Parathyroid adenoma (tissue), 2 donors: ENCODE measurements around the gene OLFML1.

Source experiments
- H2AFZ ChIP-seq: fragments of 300-600 bp; sonication (generic); one replicate; pipeline ENCODE4 v1.7.0; 2017; ENCODE audit warnings: antibody characterized with exemption, mild to moderate bottlenecking
- H3K27ac ChIP-seq: fragments of 300-600 bp; sonication (generic); one replicate; pipeline ENCODE4 v1.7.0; 2017
- H3K27me3 ChIP-seq: fragments of 300-600 bp; sonication (generic); one replicate; pipeline ENCODE4 v1.7.0; 2017; ENCODE audit warnings: low read length; ENCODE audit not compliant: control insufficient read depth, insufficient read depth
- H3K36me3 ChIP-seq: fragments of 300-600 bp; sonication (generic); one replicate; pipeline ENCODE4 v1.7.0; 2017; ENCODE audit warnings: low read length; ENCODE audit not compliant: control insufficient read depth, insufficient read depth
- H3K4me1 ChIP-seq: fragments of 300-600 bp; sonication (generic); one replicate; pipeline ENCODE4 v1.7.0; 2017; ENCODE audit warnings: control low read depth
- H3K4me2 ChIP-seq: fragments of 300-600 bp; sonication (generic); one replicate; pipeline ENCODE4 v1.7.0; 2017; ENCODE audit warnings: low read length
- H3K4me3 ChIP-seq: fragments of 300-600 bp; sonication (generic); one replicate; pipeline ENCODE4 v1.7.0; 2017; ENCODE audit warnings: low read depth, low read length
- H3K79me2 ChIP-seq: fragments of 300-600 bp; sonication (generic); one replicate; pipeline ENCODE4 v1.7.0; 2017; ENCODE audit warnings: control low read depth
- H3K9ac ChIP-seq: fragments of 300-600 bp; sonication (generic); one replicate; pipeline ENCODE4 v1.7.0; 2017; ENCODE audit warnings: mild to moderate bottlenecking
- H3K9me3 ChIP-seq: fragments of 300-600 bp; sonication (generic); one replicate; pipeline ENCODE4 v1.7.0; 2017; ENCODE audit warnings: low read length; ENCODE audit not compliant: control insufficient read depth
- TF ChIP-seq, protein P1 (sequence below): fragments of 300-600 bp; sonication (generic); IDR thresholded peaks from one replicate; pipeline ENCODE4 v1.7.0; 2017; ENCODE audit warnings: antibody characterized with exemption, mild to moderate bottlenecking
- donor health status: primary hyperparathyroidism.

Gene OLFML1

DNA sequence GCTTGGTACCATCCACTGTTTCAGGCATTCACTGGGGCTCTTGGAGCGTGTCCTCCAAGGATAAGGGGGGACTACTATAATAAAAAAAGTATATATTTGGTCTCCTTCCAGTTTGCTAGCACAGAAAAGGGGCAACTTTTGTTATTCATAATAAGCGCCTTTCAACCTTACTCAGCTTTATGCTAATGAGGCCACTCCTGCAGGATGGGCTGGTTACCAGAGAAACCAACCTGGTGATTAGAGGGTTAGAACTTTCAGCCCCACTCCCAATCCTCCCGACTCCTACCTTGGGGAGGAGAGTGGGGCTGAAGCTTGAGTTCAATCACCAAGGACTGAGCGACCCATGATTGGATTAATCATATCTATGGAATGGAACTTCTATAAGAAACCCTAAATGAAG lies 60.3 kb downstream of the OLFML1 start:
- no peaks in the 10 kb centered on the region for H3K4me1 ChIP-seq
- H2AFZ ChIP-seq: no peak overlapping the region

DNA sequence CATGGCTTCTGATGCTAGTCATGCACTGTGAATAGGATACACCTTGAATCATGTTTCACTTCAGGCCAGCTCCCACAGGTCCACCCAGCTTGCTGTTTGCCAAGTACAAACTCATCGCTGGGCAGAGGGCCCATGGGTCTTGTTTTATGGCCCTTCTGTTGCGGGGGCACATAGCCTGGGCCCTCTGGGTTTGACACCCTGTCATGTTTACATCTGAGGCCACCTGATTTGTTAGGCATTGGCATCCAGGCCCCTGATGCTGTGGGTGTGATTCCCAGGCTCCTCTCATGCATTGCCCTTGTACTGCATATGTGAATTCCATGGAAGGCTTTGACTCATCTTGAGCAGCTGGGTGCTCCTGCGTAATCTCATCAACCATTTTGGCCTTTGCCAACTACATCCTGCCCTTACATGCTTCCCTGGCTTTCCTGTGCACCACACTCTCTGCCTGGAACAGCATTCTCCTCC lies 61.1 kb downstream of the OLFML1 start:
- no peak overlapping the region for H3K4me2 ChIP-seq
- H3K27me3 ChIP-seq: no peaks in the 10 kb centered on the region
- no peak overlapping the region for H3K4me3 ChIP-seq
- no peaks in the 10 kb centered on the region for H3K36me3 ChIP-seq
- H3K4me1 ChIP-seq: no peaks in the 10 kb centered on the region
- no peak overlapping the region for H2AFZ ChIP-seq
- TF ChIP-seq, protein P1, sequence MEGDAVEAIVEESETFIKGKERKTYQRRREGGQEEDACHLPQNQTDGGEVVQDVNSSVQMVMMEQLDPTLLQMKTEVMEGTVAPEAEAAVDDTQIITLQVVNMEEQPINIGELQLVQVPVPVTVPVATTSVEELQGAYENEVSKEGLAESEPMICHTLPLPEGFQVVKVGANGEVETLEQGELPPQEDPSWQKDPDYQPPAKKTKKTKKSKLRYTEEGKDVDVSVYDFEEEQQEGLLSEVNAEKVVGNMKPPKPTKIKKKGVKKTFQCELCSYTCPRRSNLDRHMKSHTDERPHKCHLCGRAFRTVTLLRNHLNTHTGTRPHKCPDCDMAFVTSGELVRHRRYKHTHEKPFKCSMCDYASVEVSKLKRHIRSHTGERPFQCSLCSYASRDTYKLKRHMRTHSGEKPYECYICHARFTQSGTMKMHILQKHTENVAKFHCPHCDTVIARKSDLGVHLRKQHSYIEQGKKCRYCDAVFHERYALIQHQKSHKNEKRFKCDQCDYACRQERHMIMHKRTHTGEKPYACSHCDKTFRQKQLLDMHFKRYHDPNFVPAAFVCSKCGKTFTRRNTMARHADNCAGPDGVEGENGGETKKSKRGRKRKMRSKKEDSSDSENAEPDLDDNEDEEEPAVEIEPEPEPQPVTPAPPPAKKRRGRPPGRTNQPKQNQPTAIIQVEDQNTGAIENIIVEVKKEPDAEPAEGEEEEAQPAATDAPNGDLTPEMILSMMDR: no peak
- no peak overlapping the region for H3K9ac ChIP-seq
- H3K27ac ChIP-seq: no peak overlapping the region
- peaks cover 2% of the 10 kb centered on the region for H3K79me2 ChIP-seq
- H3K9me3 ChIP-seq: no peaks in the 10 kb centered on the region

More for the DNA sequence above, 60.3 kb downstream of the OLFML1 start:
- no peak overlapping the region for H3K9ac ChIP-seq
- H3K27me3 ChIP-seq: no peaks in the 10 kb centered on the region
- H3K4me3 ChIP-seq: no peak overlapping the region
- TF ChIP-seq, protein P1: no peak
- no peak overlapping the region for H3K27ac ChIP-seq
- H3K4me2 ChIP-seq: no peak overlapping the region
- H3K9me3 ChIP-seq: no peaks in the 10 kb centered on the region
- peaks cover 2% of the 10 kb centered on the region for H3K79me2 ChIP-seq
- no peaks in the 10 kb centered on the region for H3K36me3 ChIP-seq

DNA sequence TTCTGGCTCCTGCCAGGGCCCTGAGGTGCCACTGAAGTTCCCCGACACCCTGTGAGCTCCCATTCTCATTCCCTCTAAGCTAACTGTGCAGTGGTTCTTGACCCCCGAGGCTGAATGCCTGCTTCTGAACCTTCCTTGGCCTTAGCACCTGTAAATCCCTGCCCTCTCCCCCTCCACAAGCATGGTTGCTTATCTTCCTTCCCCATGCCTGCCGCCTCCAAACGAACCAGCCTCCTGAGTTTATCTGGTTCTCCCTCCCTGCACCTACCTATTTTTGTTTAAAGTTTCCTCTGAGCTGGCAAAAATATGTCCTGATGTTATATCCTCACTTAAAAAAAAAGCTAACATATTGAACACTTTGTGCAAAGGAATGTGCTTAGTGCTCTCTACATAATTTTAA lies 62.4 kb downstream of the OLFML1 start:
- Histone ChIP-seq H3K9me3 (no peaks in the 10 kb centered on the region), H3K27me3 (no peaks in the 10 kb centered on the region), H3K79me2 (no peaks in the 10 kb centered on the region), H3K4me2 (no peak overlapping the region), H3K4me3 (no peak overlapping the region), H3K27ac (no peak overlapping the region), H3K9ac (no peak overlapping the region), H3K4me1 (no peaks in the 10 kb centered on the region), H3K36me3 (no peaks in the 10 kb centered on the region), H2AFZ (no peak overlapping the region)
- TF ChIP-seq, protein P1: no peak

DNA sequence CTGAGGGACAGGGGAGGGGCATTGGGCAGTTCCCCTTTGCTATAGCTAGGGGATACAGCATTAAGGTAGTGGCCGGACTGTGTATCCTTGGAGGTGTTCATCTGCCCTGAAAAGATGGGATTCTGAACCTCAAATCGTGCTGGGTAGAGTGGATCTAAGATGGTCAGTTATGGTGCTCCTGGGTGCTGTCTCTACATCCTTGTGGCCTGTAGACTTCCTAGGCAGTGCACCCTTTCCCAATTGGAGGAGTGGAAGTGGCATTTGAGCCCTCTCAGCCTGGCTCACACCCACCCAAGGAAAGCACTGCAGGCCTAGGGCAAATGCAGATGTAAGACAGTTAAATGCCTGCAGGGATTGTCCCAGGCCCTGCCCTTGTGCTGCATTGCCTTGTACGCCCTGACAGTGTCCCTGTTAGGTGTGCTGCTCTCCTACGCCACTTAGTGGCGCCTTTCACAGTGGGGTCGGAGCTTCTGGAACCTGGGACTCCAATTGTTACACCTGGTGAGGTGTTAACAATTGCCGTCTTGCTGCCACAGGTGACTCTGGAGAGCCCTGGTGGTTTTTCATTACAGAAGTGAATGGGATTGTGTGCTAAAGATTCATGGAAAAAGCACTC lies 63.5 kb downstream of the OLFML1 start:
- no peak overlapping the region for H3K4me2 ChIP-seq
- no peaks in the 10 kb centered on the region for H3K27me3 ChIP-seq
- no peak overlapping the region for H3K27ac ChIP-seq
- no peaks in the 10 kb centered on the region for H3K36me3 ChIP-seq
- H2AFZ ChIP-seq: no peak overlapping the region
- H3K4me1 ChIP-seq: no peaks in the 10 kb centered on the region
- no peak overlapping the region for H3K4me3 ChIP-seq
- no peaks in the 10 kb centered on the region for H3K79me2 ChIP-seq
- H3K9ac ChIP-seq: no peak overlapping the region
- no peaks in the 10 kb centered on the region for H3K9me3 ChIP-seq
- TF ChIP-seq, protein P1: peak; percentile 47

DNA sequence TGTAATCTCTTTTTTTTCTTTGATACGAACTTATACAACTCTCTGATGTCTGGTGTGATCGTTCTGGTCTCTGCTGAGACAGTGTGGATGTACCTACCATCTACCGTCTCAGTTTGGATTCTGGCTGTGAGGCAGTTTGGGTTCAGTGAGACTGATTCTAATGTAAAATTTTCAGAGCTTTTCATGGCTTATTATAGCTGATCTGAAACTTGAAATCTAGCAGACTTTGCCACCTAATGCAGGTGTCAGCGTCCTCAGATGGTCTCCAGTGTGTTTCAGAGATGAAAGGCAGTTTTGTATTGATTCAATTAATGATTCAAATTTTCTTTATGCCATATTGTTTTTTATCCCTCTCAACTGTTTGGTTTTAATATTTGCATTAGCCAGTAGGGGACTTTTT lies 64.4 kb downstream of the OLFML1 start:
- no peak overlapping the region for H3K27ac ChIP-seq
- H3K36me3 ChIP-seq: no peaks in the 10 kb centered on the region
- no peaks in the 10 kb centered on the region for H3K27me3 ChIP-seq

More for the DNA sequence above, 64.4 kb downstream of the OLFML1 start:
- H3K9ac ChIP-seq: no peak overlapping the region
- no peak overlapping the region for H2AFZ ChIP-seq
- H3K4me2 ChIP-seq: no peak overlapping the region
- H3K9me3 ChIP-seq: no peaks in the 10 kb centered on the region
- no peaks in the 10 kb centered on the region for H3K79me2 ChIP-seq
- peaks cover 9% of the 10 kb centered on the region for H3K4me1 ChIP-seq
- H3K4me3 ChIP-seq: no peak overlapping the region
- TF ChIP-seq, protein P1: no peak
